Smooth muscle cell of the umbilical artery (primary cell): ENCODE measurements around the gene CENPVL2. TPM values are rescaled to one million over a fixed set of nuclear protein-coding genes. Genes with fewer than 3 reads are reported as not detected.

ENCODE experiments used
- total RNA-seq: library from RNA; depleted of rRNA; stranded (reverse); fragments of >200 nt; gene quantifications from 2 replicates; pipeline ENCODE4 v1.2.3, GENCODE V29; 2014

CENPVL2 gene
- not detected in 2 replicates for total RNA-seq

GRCh38 chrX:51682720-51683062 lies at the start of gene CENPVL2:
Gene CENPVL2, minus strand, starts transcription at chrX:51682831. Its CDS starts 0 bp downstream, at chrX:51682831.

DNA sequence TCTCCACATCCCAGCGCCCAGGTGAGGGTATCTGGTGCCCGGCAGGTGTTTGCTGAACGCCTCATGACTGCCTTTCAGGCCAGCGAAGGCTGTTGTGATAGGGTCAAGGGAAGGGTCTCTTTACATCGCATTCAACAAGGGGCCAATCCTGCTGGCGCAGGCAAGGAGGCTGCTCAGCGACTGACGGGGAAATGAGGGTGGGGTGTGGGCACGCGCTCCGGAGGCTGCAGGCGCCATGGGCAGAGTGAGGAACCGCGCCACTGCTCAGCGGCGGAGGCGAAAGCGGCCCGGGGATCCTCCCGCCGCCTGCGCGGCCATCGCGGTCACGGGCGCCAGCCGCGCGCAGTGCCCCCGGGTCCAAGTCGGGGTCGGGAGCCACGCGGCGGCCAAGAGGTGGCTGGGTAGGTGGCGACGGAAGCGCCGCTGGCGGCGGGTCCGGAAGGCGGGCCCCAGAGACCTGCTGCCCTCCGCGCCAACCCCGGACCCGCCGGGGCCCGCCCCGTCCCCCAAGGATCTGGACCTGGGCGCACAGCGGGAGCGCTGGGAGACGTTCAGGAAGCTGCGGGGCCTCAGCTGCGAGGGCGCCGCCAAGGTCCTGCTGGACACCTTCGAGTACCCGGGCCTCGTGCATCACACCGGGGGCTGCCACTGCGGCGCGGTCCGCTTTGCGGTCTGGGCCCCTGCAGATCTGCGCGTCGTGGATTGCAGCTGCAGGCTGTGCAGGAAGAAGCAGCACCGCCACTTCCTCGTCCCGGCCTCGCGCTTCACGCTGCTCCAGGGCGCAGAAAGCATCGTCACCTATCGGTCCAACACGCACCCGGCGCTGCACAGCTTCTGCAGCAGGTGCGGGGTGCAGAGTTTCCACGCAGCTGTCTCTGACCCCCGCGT lies 27.9 kb upstream of the CENPVL2 start, which contains the start of gene CENPVL1:
CENPVL1 (plus strand) TSS at position 236 of the 888 bp plus-strand sequence; CDS start at position 236, 0 bp downstream.

Other genes starting within 250 kb of the CENPVL2 start
- gene NUDT11, start 186.2 kb downstream of the CENPVL2 start, total RNA-seq: 8.0 and 10.7 TPM in 2 replicates
- not detected in 2 replicates for gene CENPVL3, start 63.9 kb downstream of the CENPVL2 start, total RNA-seq
- gene CENPVL1, start 27.7 kb upstream of the CENPVL2 start, total RNA-seq: not detected in 2 replicates
- 4.8 and 8.4 TPM in 2 replicates for gene GSPT2, start 60.6 kb upstream of the CENPVL2 start, total RNA-seq
- gene MAGED1, start 210.8 kb upstream of the CENPVL2 start, total RNA-seq: 207 and 208 TPM in 2 replicates